ENCODE data around the gene DAND5.

DAND5 gene

GRCh38 chr19:12994701-12995595 is 25.6 kb downstream of the DAND5 start, which contains the start of gene NFIX:
Gene NFIX (plus strand): TSS chr19:12995475. CDS start chr19:12995838, 363 bp downstream.
- DNase-seq (ENCODE audit: low spot score) = peak; percentile 54

- peak; percentile 52 for DNase-seq (ENCODE audit: low spot score)
Observed at GRCh38 chr19:12995596-12996405, 26.4 kb downstream of the DAND5 start.

- DNase-seq (ENCODE audit: low spot score) = peak; percentile 73
Observed at GRCh38 chr19:12996406-12997094, 27.2 kb downstream of the DAND5 start.

- no peak for DNase-seq (ENCODE audit: low spot score)
Observed at GRCh38 chr19:12997179-12997966, 28.0 kb downstream of the DAND5 start.

- no peak for DNase-seq (ENCODE audit: low spot score)
Observed at GRCh38 chr19:12997967-12998940, 28.9 kb downstream of the DAND5 start.

GRCh38 chr19:13001166-13001501 is 31.8 kb downstream of the DAND5 start:
- no peak for DNase-seq (ENCODE audit: low spot score)

- DNase-seq (ENCODE audit: low spot score) = no peak
Observed at GRCh38 chr19:13001502-13002165, 32.3 kb downstream of the DAND5 start.

GRCh38 chr19:13002166-13002898 is 33.0 kb downstream of the DAND5 start:
- no peak for DNase-seq (ENCODE audit: low spot score)

GRCh38 chr19:13003081-13003480 is 33.7 kb downstream of the DAND5 start:
- DNase-seq (ENCODE audit: low spot score) = no peak

- no peak for DNase-seq (ENCODE audit: low spot score)
Observed at GRCh38 chr19:13004273-13004672, 34.9 kb downstream of the DAND5 start.

GRCh38 chr19:13005253-13005652 is 35.9 kb downstream of the DAND5 start:
- DNase-seq (ENCODE audit: low spot score) = no peak

GRCh38 chr19:13005861-13006370 is 36.5 kb downstream of the DAND5 start:
- no peak for DNase-seq (ENCODE audit: low spot score)

- DNase-seq (ENCODE audit: low spot score) = no peak
Observed at GRCh38 chr19:13006431-13007281, 37.3 kb downstream of the DAND5 start.

- no peak for DNase-seq (ENCODE audit: low spot score)
Observed at GRCh38 chr19:13007292-13008045, 38.1 kb downstream of the DAND5 start.

- DNase-seq (ENCODE audit: low spot score) = no peak
Observed at GRCh38 chr19:13008926-13009787, 39.8 kb downstream of the DAND5 start.

Measured in HuH-7 (cell line).